H9 (cell line): ENCODE data around the gene TMEM266. TPM values are rescaled to one million over a fixed set of nuclear protein-coding genes. Genes with fewer than 3 reads are reported as not detected.

Experiments used
- DNase-seq: peaks from one replicate; pipeline ENCODE4 v3.0.0-alpha.2; 2017
- H2AFZ ChIP-seq: one replicate; pipeline ENCODE4 v1.6.1; 2013; ENCODE audit warnings: mild to moderate bottlenecking, low read length, control low read depth, moderate library complexity
- H2AK5ac ChIP-seq: 2 replicates; pipeline ENCODE4 v1.6.1; 2013; ENCODE audit warnings: low read length, control low read depth, mixed read lengths; ENCODE audit not compliant: insufficient read length
- H2BK120ac ChIP-seq: one replicate; pipeline ENCODE4 v1.6.1; 2013; ENCODE audit warnings: low read depth, mild to moderate bottlenecking, low read length, control low read depth, inconsistent platforms; ENCODE audit not compliant: poor library complexity, severe bottlenecking
- H2BK12ac ChIP-seq: 2 replicates; pipeline ENCODE4 v1.6.1; 2013; ENCODE audit warnings: low read length, control low read depth, mixed read lengths, low read depth; ENCODE audit not compliant: insufficient read length
- H2BK15ac ChIP-seq: 2 replicates; pipeline ENCODE4 v1.6.1; 2013; ENCODE audit warnings: low read depth, low read length, control low read depth
- H2BK20ac ChIP-seq: one replicate; pipeline ENCODE4 v1.6.1; 2013; ENCODE audit warnings: low read depth, mild to moderate bottlenecking, low read length, control low read depth, inconsistent platforms; ENCODE audit not compliant: poor library complexity, severe bottlenecking
- H2BK5ac ChIP-seq: 2 replicates; pipeline ENCODE4 v1.6.1; 2013; ENCODE audit warnings: low read length, control low read depth, mixed read lengths; ENCODE audit not compliant: insufficient read length
- H3K14ac ChIP-seq: 2 replicates; pipeline ENCODE4 v1.6.1; 2013; ENCODE audit warnings: low read length, control low read depth; ENCODE audit not compliant: insufficient read depth
- H3K18ac ChIP-seq: 2 replicates; pipeline ENCODE4 v1.6.1; 2013; ENCODE audit warnings: low read depth, mild to moderate bottlenecking, mixed read lengths, low read length, control low read depth; ENCODE audit not compliant: insufficient read length
- H3K23ac ChIP-seq: 2 replicates; pipeline ENCODE4 v1.6.1; 2013; ENCODE audit warnings: low read length, control low read depth, mixed read lengths, low read depth; ENCODE audit not compliant: insufficient read length
- H3K23me2 ChIP-seq: 2 replicates; pipeline ENCODE4 v1.6.1; 2013; ENCODE audit warnings: low read depth, mild to moderate bottlenecking, mixed read lengths, low read length, control low read depth; ENCODE audit not compliant: insufficient read length, poor library complexity, severe bottlenecking
- H3K27ac ChIP-seq: 2 replicates; pipeline ENCODE4 v1.5.1; 2013; ENCODE audit warnings: low read length, control low read depth, mixed read lengths, low read depth; ENCODE audit not compliant: insufficient read length
- H3K27me3 ChIP-seq: 2 replicates; pipeline ENCODE4 v1.6.1; 2013; ENCODE audit warnings: low read length, control low read depth, inconsistent platforms; ENCODE audit not compliant: insufficient read depth
- H3K4ac ChIP-seq: 2 replicates; pipeline ENCODE4 v1.6.1; 2013; ENCODE audit warnings: low read depth, mild to moderate bottlenecking, control low read depth, inconsistent platforms, low read length, moderate library complexity
- H3K4me1 ChIP-seq: 2 replicates; pipeline ENCODE4 v1.6.1; 2013; ENCODE audit warnings: low read length, control low read depth, inconsistent platforms; ENCODE audit not compliant: insufficient read depth
- H3K4me2 ChIP-seq: 2 replicates; pipeline ENCODE4 v1.6.1; 2013; ENCODE audit warnings: low read length, control low read depth, mixed read lengths; ENCODE audit not compliant: insufficient read length, insufficient read depth
- H3K56ac ChIP-seq: 2 replicates; pipeline ENCODE4 v1.6.1; 2013; ENCODE audit warnings: low read depth, mild to moderate bottlenecking, mixed read lengths, low read length, control low read depth; ENCODE audit not compliant: insufficient read length
- H3K79me1 ChIP-seq: 2 replicates; pipeline ENCODE4 v1.6.1; 2013; ENCODE audit warnings: low read depth, mild to moderate bottlenecking, moderate library complexity, low read length, control low read depth, inconsistent platforms; ENCODE audit not compliant: insufficient read depth, poor library complexity, severe bottlenecking
- H3K79me2 ChIP-seq: 2 replicates; pipeline ENCODE4 v1.6.1; 2013; ENCODE audit warnings: low read length, control low read depth, inconsistent platforms; ENCODE audit not compliant: insufficient read depth
- H3K9ac ChIP-seq: 2 replicates; pipeline ENCODE4 v1.6.1; 2013; ENCODE audit warnings: low read length, control low read depth, mixed read lengths; ENCODE audit not compliant: insufficient read length; ENCODE audit errors: extremely low read depth
- H3K9me3 ChIP-seq: one replicate; pipeline ENCODE4 v1.6.1; 2013; ENCODE audit warnings: low read depth, low read length, inconsistent platforms; ENCODE audit not compliant: control insufficient read depth
- H3T11ph ChIP-seq: one replicate; pipeline ENCODE4 v1.6.1; 2013; ENCODE audit warnings: mild to moderate bottlenecking, low read length, control low read depth, inconsistent platforms
- H4K20me1 ChIP-seq: one replicate; pipeline ENCODE4 v1.6.1; 2013; ENCODE audit not compliant: control insufficient read depth, insufficient read length, insufficient read depth
- H4K5ac ChIP-seq: 2 replicates; pipeline ENCODE4 v1.6.1; 2013; ENCODE audit warnings: low read depth, mild to moderate bottlenecking, mixed read lengths, low read length, control low read depth; ENCODE audit not compliant: insufficient read length
- H4K8ac ChIP-seq: replicated peaks from 2 replicates; pipeline ENCODE4 v1.6.1; 2013; ENCODE audit warnings: low read length, control low read depth, mixed read lengths, low read depth; ENCODE audit not compliant: insufficient read length
- H4K91ac ChIP-seq: 2 replicates; pipeline ENCODE4 v1.6.1; 2013; ENCODE audit warnings: low read depth, mild to moderate bottlenecking, moderate library complexity, mixed read lengths, low read length, control low read depth; ENCODE audit not compliant: insufficient read length
- H3K27ac Mint-ChIP-seq, 3 experiments: 2 replicates in 2 of 3; 3 replicates in 1 of 3; pipeline ENCODE4 v1.8.0; 2020 to 2021; ENCODE audit warnings: mixed read lengths in 3 of 3, mild to moderate bottlenecking in 1 of 3, moderate library complexity in 1 of 3
- H3K27me3 Mint-ChIP-seq: 2 replicates; pipeline ENCODE4 v1.8.0; 2021; ENCODE audit warnings: low read depth, mild to moderate bottlenecking, moderate library complexity, mixed read lengths
- H3K36me3 Mint-ChIP-seq, 3 experiments: 2 replicates in 2 of 3; 3 replicates in 1 of 3; pipeline ENCODE4 v1.8.0; 2020 to 2021; ENCODE audit warnings: low read depth in 3 of 3, mixed read lengths in 3 of 3; ENCODE audit not compliant: insufficient read depth in 1 of 3
- H3K4me1 Mint-ChIP-seq, 2 experiments: 2 replicates each; pipeline ENCODE4 v1.8.0; 2020; ENCODE audit warnings: mixed read lengths in 2 of 2
- H3K4me3 Mint-ChIP-seq, 2 experiments: 2 replicates in 1 of 2; 3 replicates in 1 of 2; pipeline ENCODE4 v1.8.0; 2020 to 2021; ENCODE audit warnings: mild to moderate bottlenecking in 2 of 2, mixed read lengths in 2 of 2, moderate library complexity in 1 of 2
- H3K9me3 Mint-ChIP-seq, 2 experiments: 2 replicates in 1 of 2; 3 replicates in 1 of 2; pipeline ENCODE4 v1.8.0; 2020; ENCODE audit warnings: mild to moderate bottlenecking in 2 of 2, mixed read lengths in 2 of 2, moderate library complexity in 1 of 2
- WGBS: extraction: QIAGEN DNeasy Blood & Tissue Kit; methylation state at CpG from one replicate; pipeline ENCODE4 v1.1.7; 2013; ENCODE audit warnings: missing lambda C conversion rate, low lambda C conversion rate, mixed read lengths; ENCODE audit not compliant: insufficient read length; ENCODE audit errors: extremely low coverage; 5-methylcytosine and 5-hydroxymethylcytosine counted together
- total RNA-seq: library from RNA; stranded (reverse); gene quantifications from 2 replicates; pipeline ENCODE4 v1.2.1, GENCODE V29; 2021
- TF ChIP-seq, protein P1 (sequence below): fragments of 200-600 bp; sonication (generic); conservative IDR thresholded peaks from 3 replicates; pipeline ENCODE4 v1.8.0; 2021; ENCODE audit warnings: antibody characterized with exemption, mild to moderate bottlenecking

TMEM266 gene
- total RNA-seq, 1 experiment from 2014 or later: 0.81 TPM

- Mint-ChIP-seq H3K36me3 (no peaks in the 10 kb centered on the region; a peak in 1 of 7 replicates), H3K9me3 (no peaks in the 10 kb centered on the region), H3K27ac (no peak overlapping the region; a peak in 1 of 7 replicates), H3K4me3 (no peak overlapping the region), H3K4me1 (peaks cover 20 to 29% of the 10 kb centered on the region in 2 experiments), H3K27me3 (no peaks in the 10 kb centered on the region; the same call in 1 of the 2 replicates)
- Histone ChIP-seq H2AK5ac (no peak overlapping the region), H3K18ac (no peak overlapping the region), H4K20me1 (no peaks in the 10 kb centered on the region), H3K23ac (no peak overlapping the region), H3K14ac (no peak overlapping the region), H3K27ac (no peak overlapping the region), H4K91ac (no peak overlapping the region), H2BK12ac (no peak overlapping the region), H3K23me2 (no peaks in the 10 kb centered on the region), H3K4me2 (no peak overlapping the region), H2BK15ac (no peak overlapping the region), H2BK20ac (no peak overlapping the region), H3K9ac (no peak overlapping the region), H3K79me1 (no peaks in the 10 kb centered on the region), H3K27me3 (no peaks in the 10 kb centered on the region), H2AFZ (no peak overlapping the region), H3K9me3 (no peaks in the 10 kb centered on the region), H3K79me2 (no peaks in the 10 kb centered on the region), H4K5ac (no peak overlapping the region), H4K8ac (no peak overlapping the region), H3K4me1 (no peaks in the 10 kb centered on the region), H2BK120ac (no peak overlapping the region), H3T11ph (no peak overlapping the region), H3K56ac (no peak overlapping the region), H2BK5ac (no peak overlapping the region), H3K4ac (no peak overlapping the region)
- WGBS: no CpG with 5 or more reads among the region's 6 CpGs
- no peak for DNase-seq
- TF ChIP-seq, protein P1, sequence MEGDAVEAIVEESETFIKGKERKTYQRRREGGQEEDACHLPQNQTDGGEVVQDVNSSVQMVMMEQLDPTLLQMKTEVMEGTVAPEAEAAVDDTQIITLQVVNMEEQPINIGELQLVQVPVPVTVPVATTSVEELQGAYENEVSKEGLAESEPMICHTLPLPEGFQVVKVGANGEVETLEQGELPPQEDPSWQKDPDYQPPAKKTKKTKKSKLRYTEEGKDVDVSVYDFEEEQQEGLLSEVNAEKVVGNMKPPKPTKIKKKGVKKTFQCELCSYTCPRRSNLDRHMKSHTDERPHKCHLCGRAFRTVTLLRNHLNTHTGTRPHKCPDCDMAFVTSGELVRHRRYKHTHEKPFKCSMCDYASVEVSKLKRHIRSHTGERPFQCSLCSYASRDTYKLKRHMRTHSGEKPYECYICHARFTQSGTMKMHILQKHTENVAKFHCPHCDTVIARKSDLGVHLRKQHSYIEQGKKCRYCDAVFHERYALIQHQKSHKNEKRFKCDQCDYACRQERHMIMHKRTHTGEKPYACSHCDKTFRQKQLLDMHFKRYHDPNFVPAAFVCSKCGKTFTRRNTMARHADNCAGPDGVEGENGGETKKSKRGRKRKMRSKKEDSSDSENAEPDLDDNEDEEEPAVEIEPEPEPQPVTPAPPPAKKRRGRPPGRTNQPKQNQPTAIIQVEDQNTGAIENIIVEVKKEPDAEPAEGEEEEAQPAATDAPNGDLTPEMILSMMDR: no peak
These were observed 141.9 kb downstream of the TMEM266 start for GRCh38 chr15:76201536-76202255.
